Right lung (tissue), 5 donors: ENCODE data around the gene CRABP1. TPM values are rescaled to one million over a fixed set of nuclear protein-coding genes. Genes with fewer than 3 reads are reported as not detected.

Experiments
- polyA plus RNA-seq, 5 donors: library from polyadenylated mRNA; unstranded; fragments of 120-200 nt; gene quantifications; one replicate each; pipeline versions ENCODE4 v1.2.1 to v1.2.3, GENCODE V29; 2013; ENCODE audit warnings: inconsistent platforms in 1 of 5, low replicate concordance in 1 of 5; ENCODE audit not compliant: insufficient read length in 5 of 5, insufficient read depth in 1 of 5

Gene CRABP1
- polyA plus RNA-seq, 5 donors = 0.47 to 2.6 (median 0.75) TPM; not detected in 1

Other genes with a start within 250 kb of the CRABP1 start
- under 1 TPM; 0.36 to 0.90 (median 0.48) TPM for gene SH2D7, start 247.8 kb upstream of the CRABP1 start, polyA plus RNA-seq
- 10 to 100 TPM; 21.3 to 32.5 (median 29.1) TPM for gene CIB2, start 208.9 kb upstream of the CRABP1 start, polyA plus RNA-seq
- gene IDH3A, start 191.0 kb upstream of the CRABP1 start, polyA plus RNA-seq = 10 to 100 TPM; 35.0 to 47.6 (median 44.0) TPM
- gene ACSBG1, start 105.8 kb upstream of the CRABP1 start, polyA plus RNA-seq = 1 to 10 TPM in 1 of 5 donors, under 1 TPM in 4; 0.51 to 1.2 (median 0.82) TPM
- 10 to 100 TPM; 33.8 to 48.0 (median 39.5) TPM for gene DNAJA4, start 75.8 kb upstream of the CRABP1 start, polyA plus RNA-seq
- gene SKIC8, start 40.7 kb upstream of the CRABP1 start, polyA plus RNA-seq = 100 to 1,000 TPM in 4 of 5 donors, 10 to 100 TPM in 1; 97.0 to 123 (median 114) TPM
- gene IREB2, start 97.9 kb downstream of the CRABP1 start, polyA plus RNA-seq = 10 to 100 TPM; 45.2 to 83.6 (median 71.8) TPM
- gene HYKK, start 167.2 kb downstream of the CRABP1 start, polyA plus RNA-seq = 1 to 10 TPM; 4.3 to 6.9 (median 6.1) TPM
- 100 to 1,000 TPM; 204 to 270 (median 230) TPM for gene PSMA4, start 200.1 kb downstream of the CRABP1 start, polyA plus RNA-seq
- gene CHRNA5, start 225.2 kb downstream of the CRABP1 start, polyA plus RNA-seq = 1 to 10 TPM; 1.2 to 3.2 (median 2.5) TPM